Ishikawa (cell line): ENCODE results near the gene THADA.

Experiments used
- CEBPB ChIP-seq: IDR thresholded peaks from 2 replicates; pipeline ENCODE4 v1.6.1; 2012
- CREB1 ChIP-seq: IDR thresholded peaks from 2 replicates; pipeline ENCODE4 v1.6.1; 2012; ENCODE audit warnings: low read depth
- REST ChIP-seq: IDR thresholded peaks from 2 replicates; pipeline ENCODE4 v1.6.1; 2012; ENCODE audit warnings: low read depth, mild to moderate bottlenecking
- TAF1 ChIP-seq: IDR thresholded peaks from 2 replicates; pipeline ENCODE4 v1.6.1; 2012; ENCODE audit warnings: low read depth, mild to moderate bottlenecking
- TCF12 ChIP-seq: IDR thresholded peaks from 2 replicates; pipeline ENCODE4 v1.6.1; 2012; ENCODE audit warnings: low read depth
- TEAD4 ChIP-seq: IDR thresholded peaks from 2 replicates; pipeline ENCODE4 v1.6.1; 2012
- TF ChIP-seq, protein P1 (sequence below): IDR thresholded peaks from 2 replicates; pipeline ENCODE4 v1.6.1; 2012

DNA sequence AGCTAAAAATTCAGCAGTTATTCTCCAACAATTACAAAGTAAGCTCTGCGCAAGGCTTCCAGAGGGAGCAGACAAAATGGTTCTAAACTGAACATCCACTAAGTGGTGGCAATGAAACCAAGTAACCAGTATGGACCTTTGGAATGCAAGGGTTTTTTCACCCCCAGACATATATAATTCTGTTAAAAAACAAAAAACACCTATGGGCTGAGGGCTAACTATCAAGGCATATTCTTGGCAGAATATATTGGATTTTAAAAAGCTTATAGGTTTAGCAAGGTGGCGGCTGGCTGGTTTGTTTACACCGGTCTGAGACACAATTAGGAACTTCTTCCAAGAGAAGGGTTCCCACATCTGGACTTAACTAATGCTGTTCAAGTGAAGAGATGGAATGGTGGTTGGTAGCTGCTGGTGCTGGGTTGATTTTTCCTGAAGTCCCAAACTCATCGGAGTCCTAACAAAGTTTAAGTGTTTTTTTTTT, 372.3 kb downstream of the THADA start:
- TF ChIP-seq TEAD4: no peak
- TF ChIP-seq, protein P1, sequence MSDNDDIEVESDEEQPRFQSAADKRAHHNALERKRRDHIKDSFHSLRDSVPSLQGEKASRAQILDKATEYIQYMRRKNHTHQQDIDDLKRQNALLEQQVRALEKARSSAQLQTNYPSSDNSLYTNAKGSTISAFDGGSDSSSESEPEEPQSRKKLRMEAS: no peak
- TF ChIP-seq CREB1: no peak
- no peak for TF ChIP-seq TAF1
- TF ChIP-seq CEBPB: no peak
- no peak for TF ChIP-seq TCF12
- no peak for TF ChIP-seq REST
